Activated CD8-positive, alpha-beta T cell treated with anti-CD3 and anti-CD28 coated beads for 36 hours (primary cell): ENCODE results near the gene ANO7. TPM values are rescaled to one million over a fixed set of nuclear protein-coding genes. Genes with fewer than 3 reads are reported as not detected.

Experiments
- ATAC-seq: fragments of 200-7000 bp; cut with Tn5 transposase; one replicate; pipeline ENCODE4 v1.10.0; 2021; ENCODE audit warnings: mild to moderate bottlenecking, moderate library complexity
- CTCF ChIA-PET: fragments of 350-600 bp; sonication (Branson Sonifier 250); formaldehyde crosslinking; loops from one replicate; lab custom pipeline; 2021; ENCODE audit warnings: antibody characterized with exemption; lab: Charles Lee
- POLR2A ChIA-PET: fragments of 350-600 bp; sonication (Branson Sonifier 250); formaldehyde crosslinking; loops from one replicate; lab custom pipeline; 2021; ENCODE audit warnings: antibody characterized with exemption; lab: Charles Lee
- DNase-seq: peaks from one replicate; pipeline ENCODE4 v3.0.0-alpha.2; 2020
- H3K27ac Mint-ChIP-seq: one replicate; pipeline ENCODE4 v1.8.0; 2021; ENCODE audit warnings: mild to moderate bottlenecking, mixed read lengths
- H3K27me3 Mint-ChIP-seq: one replicate; pipeline ENCODE4 v1.8.0; 2021; ENCODE audit warnings: mixed read lengths
- H3K36me3 Mint-ChIP-seq: one replicate; pipeline ENCODE4 v1.8.0; 2021; ENCODE audit warnings: low read depth, mixed read lengths
- H3K4me1 Mint-ChIP-seq: one replicate; pipeline ENCODE4 v1.8.0; 2021; ENCODE audit warnings: low read depth, mixed read lengths
- H3K4me3 Mint-ChIP-seq: one replicate; pipeline ENCODE4 v1.8.0; 2021; ENCODE audit warnings: mild to moderate bottlenecking, moderate library complexity, mixed read lengths
- H3K9me3 Mint-ChIP-seq: one replicate; pipeline ENCODE4 v1.8.0; 2021; ENCODE audit warnings: mixed read lengths
- intact Hi-C: fragments of 100-400 bp; cut with micrococcal nuclease; formaldehyde crosslinking; loops from one replicate; pipeline ENCODE4 v1.10.0; 2022
- total RNA-seq, 2 experiments: library from RNA; stranded (reverse); gene quantifications; one replicate each; pipeline ENCODE4 v1.2.3, GENCODE V29; 2021
- TF ChIP-seq, protein P1 (sequence below): fragments of 200-600 bp; IDR thresholded peaks from one replicate; pipeline ENCODE4 v1.8.0; 2022; ENCODE audit warnings: antibody characterized with exemption, mild to moderate bottlenecking

ANO7 gene
- total RNA-seq, 2 experiments from 2014 or later, result 5.1 to 5.4 TPM

- Mint-ChIP-seq H3K4me1 (peaks cover 6% of the 10 kb centered on the region), H3K27ac (no peak overlapping the region), H3K4me3 (no peak overlapping the region), H3K9me3 (no peaks in the 10 kb centered on the region), H3K36me3 (peaks cover 55% of the 10 kb centered on the region), H3K27me3 (no peaks in the 10 kb centered on the region)
- intact Hi-C loops, result no loop called here
- no peak for DNase-seq
- no peak for ATAC-seq
- TF ChIP-seq, protein P1, sequence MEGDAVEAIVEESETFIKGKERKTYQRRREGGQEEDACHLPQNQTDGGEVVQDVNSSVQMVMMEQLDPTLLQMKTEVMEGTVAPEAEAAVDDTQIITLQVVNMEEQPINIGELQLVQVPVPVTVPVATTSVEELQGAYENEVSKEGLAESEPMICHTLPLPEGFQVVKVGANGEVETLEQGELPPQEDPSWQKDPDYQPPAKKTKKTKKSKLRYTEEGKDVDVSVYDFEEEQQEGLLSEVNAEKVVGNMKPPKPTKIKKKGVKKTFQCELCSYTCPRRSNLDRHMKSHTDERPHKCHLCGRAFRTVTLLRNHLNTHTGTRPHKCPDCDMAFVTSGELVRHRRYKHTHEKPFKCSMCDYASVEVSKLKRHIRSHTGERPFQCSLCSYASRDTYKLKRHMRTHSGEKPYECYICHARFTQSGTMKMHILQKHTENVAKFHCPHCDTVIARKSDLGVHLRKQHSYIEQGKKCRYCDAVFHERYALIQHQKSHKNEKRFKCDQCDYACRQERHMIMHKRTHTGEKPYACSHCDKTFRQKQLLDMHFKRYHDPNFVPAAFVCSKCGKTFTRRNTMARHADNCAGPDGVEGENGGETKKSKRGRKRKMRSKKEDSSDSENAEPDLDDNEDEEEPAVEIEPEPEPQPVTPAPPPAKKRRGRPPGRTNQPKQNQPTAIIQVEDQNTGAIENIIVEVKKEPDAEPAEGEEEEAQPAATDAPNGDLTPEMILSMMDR, result peak; percentile 16
- POLR2A ChIA-PET, result interaction anchor here (0.6 kb wide), 1 partner anchor 184 kb away, joined by 4 read pairs; no protein-coding TSS in a partner anchor
- CTCF ChIA-PET, result no interaction called here
Observed at GRCh38 chr2:241257419-241258032, 69.0 kb downstream of the ANO7 start.

GRCh38 chr2:241258505-241259280 lies 70.2 kb downstream of the ANO7 start:
- DNase-seq, result no peak
- Mint-ChIP-seq H3K9me3 (no peaks in the 10 kb centered on the region), H3K4me1 (peaks cover 6% of the 10 kb centered on the region), H3K36me3 (peaks cover 56% of the 10 kb centered on the region), H3K27me3 (no peaks in the 10 kb centered on the region), H3K4me3 (no peak overlapping the region), H3K27ac (no peak overlapping the region)
- no peak for ATAC-seq
- ChIA-PET POLR2A (interaction anchor here (0.6 kb wide), 1 partner anchor 53 kb away, joined by 3 read pairs; no protein-coding TSS in a partner anchor), CTCF (no interaction called here)
- intact Hi-C loops, result no loop called here
- TF ChIP-seq, protein P1, result no peak

GRCh38 chr2:241260911-241261310 lies 72.4 kb downstream of the ANO7 start:
- Mint-ChIP-seq H3K27me3 (no peaks in the 10 kb centered on the region), H3K4me1 (peaks cover 6% of the 10 kb centered on the region), H3K27ac (no peak overlapping the region), H3K9me3 (no peaks in the 10 kb centered on the region), H3K4me3 (no peak overlapping the region), H3K36me3 (peaks cover 53% of the 10 kb centered on the region)
- intact Hi-C loops, result no loop called here
- POLR2A ChIA-PET, result interaction anchor here (1.0 kb wide), 1 partner anchor 152 kb away, joined by 3 read pairs; no protein-coding TSS in a partner anchor
- ATAC-seq (no peak), DNase-seq (no peak)
- TF ChIP-seq, protein P1, result no peak
- CTCF ChIA-PET, result no interaction called here

GRCh38 chr2:241261628-241262027 lies 73.2 kb downstream of the ANO7 start:
- ATAC-seq, result no peak
- no peak overlapping the region for H3K4me3 Mint-ChIP-seq
- TF ChIP-seq, protein P1, result no peak
- ChIA-PET POLR2A (interaction anchor here (1.0 kb wide), 1 partner anchor 153 kb away, joined by 3 read pairs; no protein-coding TSS in a partner anchor), CTCF (interaction anchor here (1.2 kb wide), 1 partner anchor 25 kb away, joined by 3 read pairs; no protein-coding TSS in a partner anchor)
- H3K27ac Mint-ChIP-seq, result peak overlapping the region; percentile 43
- H3K36me3 Mint-ChIP-seq, result peaks cover 48% of the 10 kb centered on the region
- no peaks in the 10 kb centered on the region for H3K9me3 Mint-ChIP-seq
- no peaks in the 10 kb centered on the region for H3K27me3 Mint-ChIP-seq
- intact Hi-C loops, result no loop called here
- DNase-seq, result no peak
- peaks cover 6% of the 10 kb centered on the region for H3K4me1 Mint-ChIP-seq

DNA sequence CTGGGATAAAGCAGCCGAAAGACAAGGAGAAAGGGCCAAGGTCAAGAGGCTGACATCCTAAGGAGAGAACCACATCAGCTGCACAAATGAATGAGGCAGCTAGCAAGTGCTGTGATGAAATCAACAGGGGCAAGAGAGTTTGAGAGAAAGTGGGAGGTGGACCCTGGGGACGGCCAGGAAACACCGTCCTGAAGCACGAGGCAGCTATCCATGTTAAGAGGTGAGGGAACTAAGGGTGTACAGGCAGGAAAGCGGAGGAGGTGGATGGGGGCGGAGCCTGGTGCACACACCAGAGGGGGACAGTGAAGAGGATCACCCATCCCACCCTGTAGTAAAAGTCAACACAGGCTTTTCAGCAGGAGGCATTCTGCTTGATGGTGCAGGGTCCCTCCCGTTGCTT lies 74.6 kb downstream of the ANO7 start:
- DNase-seq, result no peak
- Mint-ChIP-seq H3K27ac (no peak overlapping the region), H3K36me3 (peaks cover 51% of the 10 kb centered on the region), H3K4me3 (no peak overlapping the region), H3K27me3 (no peaks in the 10 kb centered on the region), H3K4me1 (peaks cover 6% of the 10 kb centered on the region), H3K9me3 (no peaks in the 10 kb centered on the region)
- intact Hi-C loops, result no loop called here
- CTCF ChIA-PET, result no interaction called here
- ATAC-seq, result no peak
- TF ChIP-seq, protein P1, result no peak
- POLR2A ChIA-PET, result no interaction called here
